Measurements from ENCODE around the gene GLCCI1. TPM values are rescaled to one million over a fixed set of nuclear protein-coding genes. Genes with fewer than 3 reads are reported as not detected.
"Not testable (repeated sequence)": the region's sequence is repeated elsewhere in the genome, so short reads cannot be mapped to it uniquely, and the experiment has no call there.

The GLCCI1 gene
- polyA plus RNA-seq, 1 donor: 14.6 TPM

- DNase-seq (ENCODE audit: low read depth): no peak
Measured at GRCh38 chr7:8051373-8051772, 82.8 kb downstream of the GLCCI1 start.

- no peak for DNase-seq (ENCODE audit: low read depth)
Measured at GRCh38 chr7:8051998-8052397, 83.4 kb downstream of the GLCCI1 start.

- DNase-seq (ENCODE audit: low read depth): no peak
Measured at GRCh38 chr7:8052824-8053223, 84.2 kb downstream of the GLCCI1 start.

DNA sequence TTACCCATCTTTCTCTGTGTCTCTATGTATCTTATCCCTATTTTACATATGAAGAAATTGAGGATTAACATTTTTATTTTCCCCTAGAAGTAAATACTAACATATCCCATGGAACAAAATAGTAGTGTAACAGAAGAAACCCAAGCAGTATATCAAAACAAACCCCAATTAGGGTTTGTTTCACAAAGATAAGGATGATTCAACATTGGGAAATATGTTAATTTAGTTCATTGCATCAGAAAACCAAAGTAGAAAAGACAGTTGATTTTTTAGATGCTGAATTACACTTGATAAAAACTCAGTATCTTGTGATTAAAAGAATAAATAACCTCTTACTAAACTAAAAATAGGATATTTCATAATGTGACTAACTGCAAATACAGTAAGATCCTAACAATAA is 87.8 kb downstream of the GLCCI1 start:
- DNase-seq (ENCODE audit: low read depth): no peak

DNA sequence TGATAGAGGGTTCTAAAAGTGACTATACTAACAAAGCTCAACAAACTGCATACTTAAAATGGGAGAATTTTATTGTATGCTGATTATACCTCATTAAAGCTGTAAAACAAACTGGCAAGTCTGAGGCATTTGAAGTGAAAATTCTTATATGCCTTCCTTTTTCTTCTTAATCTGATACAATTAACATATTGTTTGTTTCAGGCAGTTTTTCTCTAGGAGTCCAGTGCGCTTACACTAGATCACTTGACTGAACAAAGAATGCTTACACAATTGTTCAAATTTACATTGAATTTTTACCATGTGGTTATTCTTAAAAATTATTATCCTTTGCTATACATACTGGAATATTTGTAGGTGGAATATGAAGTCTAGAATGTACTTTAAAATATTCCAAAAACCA is 89.0 kb downstream of the GLCCI1 start:
- no peak for DNase-seq (ENCODE audit: low read depth)

DNA sequence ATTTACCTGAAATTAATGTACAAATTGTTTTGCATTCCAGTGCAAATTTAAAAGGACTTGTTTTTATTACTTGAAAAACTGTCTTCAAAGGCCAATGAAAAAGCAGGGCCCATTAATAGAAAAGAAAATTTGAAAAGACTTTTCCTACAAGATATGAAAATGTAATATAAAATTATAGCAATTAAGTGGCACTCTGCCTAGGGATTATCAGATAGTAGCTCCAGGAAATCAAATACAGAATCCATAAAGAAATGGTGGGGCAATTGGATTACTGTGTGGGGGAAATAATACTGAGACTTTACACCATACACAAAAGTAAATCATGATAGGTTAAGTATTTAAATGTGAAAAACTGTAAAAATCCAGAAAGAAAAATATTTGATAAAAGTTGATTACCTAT is 89.7 kb downstream of the GLCCI1 start:
- no peak for DNase-seq (ENCODE audit: low read depth)

GRCh38 chr7:8058852-8059251 is 90.3 kb downstream of the GLCCI1 start:
- DNase-seq (ENCODE audit: low read depth): no peak

DNA sequence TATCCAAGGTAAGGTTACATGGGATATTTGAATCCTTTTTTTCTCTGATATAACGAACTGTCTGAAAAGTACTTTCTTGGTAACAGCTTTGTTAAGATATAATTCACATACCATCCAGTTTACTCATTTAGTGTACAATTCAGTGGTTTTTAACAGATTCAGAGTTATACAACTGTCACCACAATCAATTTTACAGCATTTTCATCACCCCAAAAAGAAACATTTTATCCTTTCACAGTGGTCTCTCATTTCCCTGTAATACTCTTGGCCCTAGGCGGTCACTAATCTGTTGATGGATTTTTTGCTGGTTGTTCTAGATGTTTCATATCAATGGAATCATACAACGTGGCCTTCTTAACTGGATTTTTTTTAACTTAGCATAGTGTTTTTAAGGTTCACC is 91.6 kb downstream of the GLCCI1 start:
- no peak for DNase-seq (ENCODE audit: low read depth)

DNA sequence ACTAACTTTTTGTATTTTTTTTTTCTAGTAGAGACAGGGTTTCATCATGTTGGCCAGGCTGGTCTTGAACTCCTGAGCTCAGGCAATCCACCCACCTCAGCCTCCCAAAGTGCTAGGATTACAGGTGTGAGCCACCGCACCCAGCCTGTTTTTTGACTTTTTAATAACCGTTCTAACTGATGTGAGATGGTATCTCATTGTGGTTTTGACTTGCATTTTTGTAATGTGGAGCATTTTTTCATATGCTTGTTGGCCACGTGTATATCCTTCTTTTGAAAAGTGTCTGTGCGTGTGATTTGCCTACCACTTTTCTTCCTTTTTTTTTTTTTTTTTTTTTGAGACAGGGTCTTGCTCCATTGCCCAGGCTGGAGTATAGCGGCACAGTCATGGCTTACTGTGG is 94.7 kb downstream of the GLCCI1 start:
- not testable (repeated sequence) for DNase-seq (ENCODE audit: low read depth)

DNA sequence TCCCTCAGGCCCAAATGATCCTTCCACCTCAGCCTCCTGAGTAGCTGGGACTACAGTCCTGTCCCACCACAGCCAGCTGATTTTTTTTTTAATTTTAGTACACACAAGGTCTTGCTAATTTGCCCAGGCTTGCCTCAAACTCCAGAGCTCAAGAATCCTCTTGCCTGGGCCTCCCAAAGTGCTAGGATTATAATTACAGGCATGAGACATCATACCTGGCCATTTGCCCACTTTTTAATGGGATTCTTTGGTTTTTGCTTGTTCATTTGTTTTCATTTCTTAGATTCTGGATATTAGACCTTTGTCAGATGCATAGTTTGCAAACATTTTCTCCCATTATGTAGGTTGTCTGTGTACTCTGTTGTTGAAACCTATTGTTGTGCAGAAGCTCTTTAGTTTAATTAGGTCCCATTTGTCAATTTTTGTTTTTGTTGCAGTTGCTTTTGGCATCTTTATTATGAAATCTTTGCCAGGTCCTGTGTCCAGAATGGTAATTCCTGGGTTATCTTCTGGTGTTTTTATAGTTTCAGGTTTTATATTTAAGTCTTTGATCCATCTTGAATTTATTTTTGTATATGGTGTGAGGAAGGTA is 95.2 kb downstream of the GLCCI1 start:
- DNase-seq (ENCODE audit: low read depth): no peak

- no peak for DNase-seq (ENCODE audit: low read depth)
Measured at GRCh38 chr7:8064828-8065227, 96.2 kb downstream of the GLCCI1 start.

GRCh38 chr7:8065356-8065813 is 96.8 kb downstream of the GLCCI1 start:
- no peak for DNase-seq (ENCODE audit: low read depth)

DNA sequence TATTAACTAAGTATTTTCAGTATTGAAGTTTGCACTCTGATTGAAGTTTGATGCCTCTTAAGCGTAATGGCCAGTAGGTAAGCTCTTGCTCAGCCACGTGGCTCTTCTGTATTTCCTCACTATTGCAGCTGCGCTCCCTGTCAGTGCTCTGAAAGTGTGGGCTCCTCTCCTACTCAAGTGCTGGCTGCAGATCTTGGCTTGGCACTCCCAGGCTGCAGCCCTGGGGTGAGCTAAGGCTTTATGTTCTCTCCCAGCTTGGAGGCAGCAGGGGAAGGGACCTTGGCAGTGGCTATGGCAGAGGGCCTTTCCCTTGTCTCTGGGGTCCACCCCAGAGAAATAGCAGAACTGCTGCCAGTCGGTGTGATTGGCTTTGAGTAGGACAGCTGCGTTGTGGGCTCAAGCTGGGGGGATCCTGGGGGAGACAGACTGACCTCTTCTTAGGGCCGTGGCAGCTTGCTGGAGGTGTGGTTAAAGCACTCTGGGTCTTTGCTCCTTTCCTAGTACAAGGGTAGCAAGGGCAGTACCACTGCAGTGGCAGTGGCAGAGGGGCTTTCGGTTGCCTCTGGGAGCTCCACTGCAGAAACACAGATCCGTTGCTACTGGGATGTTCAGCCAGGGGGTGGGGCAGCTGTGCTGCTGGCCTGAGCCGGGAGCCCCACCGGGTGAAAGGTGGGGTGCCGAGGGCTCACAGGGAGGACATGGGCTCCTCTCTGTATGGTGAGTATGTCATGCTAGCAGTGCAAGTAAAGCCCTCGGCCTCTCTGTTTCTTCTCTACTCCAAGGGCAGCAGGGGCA is 100.5 kb downstream of the GLCCI1 start:
- DNase-seq (ENCODE audit: low read depth): no peak

GRCh38 chr7:8070451-8071180 is 102.0 kb downstream of the GLCCI1 start:
- DNase-seq (ENCODE audit: low read depth): no peak

DNA sequence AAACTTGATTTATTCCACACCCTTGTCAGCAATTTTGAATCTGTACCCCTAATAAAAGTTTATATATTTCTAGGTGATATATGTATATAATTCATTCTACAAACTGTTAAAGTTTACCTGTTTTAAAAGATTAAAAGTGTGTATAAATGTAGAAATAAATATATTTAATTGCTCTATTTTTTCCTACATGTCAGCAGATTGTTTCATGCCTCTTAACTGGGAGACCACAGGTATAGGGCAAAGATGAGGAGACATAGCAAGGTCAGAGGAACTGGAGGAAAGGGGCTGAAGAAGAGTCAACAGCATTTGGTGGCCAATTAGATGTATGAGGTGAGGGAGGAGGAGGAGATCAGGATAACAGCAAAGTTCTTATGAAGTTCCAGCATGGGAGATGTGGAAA is 109.8 kb downstream of the GLCCI1 start:
- DNase-seq (ENCODE audit: low read depth): no peak

- no peak for DNase-seq (ENCODE audit: low read depth)
Measured at GRCh38 chr7:8082762-8083161, 114.2 kb downstream of the GLCCI1 start.

- DNase-seq (ENCODE audit: low read depth): no peak
Measured at GRCh38 chr7:8084836-8085235, 116.2 kb downstream of the GLCCI1 start.

GRCh38 chr7:8085420-8085819 is 116.8 kb downstream of the GLCCI1 start:
- DNase-seq (ENCODE audit: low read depth): no peak

DNA sequence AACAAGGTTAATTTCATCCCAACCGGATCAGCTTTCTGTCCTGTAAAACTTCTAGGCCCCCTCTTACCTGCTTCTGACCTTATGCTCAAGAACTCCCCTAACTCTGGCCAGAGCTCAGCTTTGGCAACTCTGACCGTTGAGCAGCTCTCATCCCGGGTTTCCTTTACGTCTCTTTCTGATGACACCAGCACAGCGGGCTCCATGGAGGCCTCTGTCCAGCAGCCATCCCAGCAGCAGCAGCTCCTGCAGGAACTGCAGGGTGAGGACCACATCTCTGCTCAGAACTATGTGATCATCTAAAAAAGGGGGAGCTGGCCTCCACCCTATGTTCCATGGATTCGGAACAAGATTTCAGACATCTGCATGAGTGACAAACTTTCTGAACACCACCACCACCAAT is 117.6 kb downstream of the GLCCI1 start:
- DNase-seq (ENCODE audit: low read depth): no peak

DNA sequence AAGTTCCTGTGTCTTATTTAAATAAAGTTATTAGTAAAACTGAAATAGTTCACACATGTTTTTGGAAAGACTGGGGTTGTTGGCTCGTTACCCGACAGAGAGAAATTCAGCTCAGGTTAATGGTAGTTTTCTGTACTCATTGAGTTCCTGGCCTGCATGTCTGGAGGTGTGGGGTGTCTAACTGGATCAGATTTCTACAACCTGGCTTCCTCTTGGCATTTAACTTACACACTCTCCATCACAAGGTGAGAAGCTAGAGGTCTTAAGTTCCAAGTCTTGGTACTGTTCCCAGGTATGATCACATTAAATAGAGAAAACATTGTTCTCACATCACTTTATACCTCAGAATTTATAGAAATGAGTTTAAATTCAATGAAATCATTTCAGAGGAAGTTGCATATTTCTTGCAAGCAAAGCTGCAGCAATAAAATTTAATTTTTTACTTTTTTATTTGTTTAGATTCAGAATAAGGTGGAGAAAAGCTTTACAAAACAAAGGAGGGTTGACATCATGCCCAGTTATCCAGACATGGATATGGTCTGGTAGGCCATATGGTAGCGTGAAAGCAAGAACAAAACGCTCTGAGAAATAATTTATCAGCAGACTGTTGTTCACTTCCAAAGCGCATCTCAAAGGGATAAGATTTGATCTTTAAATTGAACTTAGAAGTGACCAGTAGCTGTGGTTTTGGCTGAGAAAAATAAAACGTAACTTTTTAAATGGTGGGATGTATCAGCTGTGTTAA is 120.6 kb downstream of the GLCCI1 start:
- no peak for DNase-seq (ENCODE audit: low read depth)

GRCh38 chr7:8092140-8092539 is 123.5 kb downstream of the GLCCI1 start:
- DNase-seq (ENCODE audit: low read depth): no peak

All from forelimb muscle (tissue), 1 donor.